HG03378 (cell line): ENCODE measurements around the gene BUD23.
A peak's percentile ranks its signal among the peaks of the same experiment; 100 is the strongest.
"Not testable (repeated sequence)": the region's sequence is repeated elsewhere in the genome, so short reads cannot be mapped to it uniquely, and the experiment has no call there.

Source experiments
- ATAC-seq: cut with Tn5 transposase; IDR thresholded peaks from one replicate; pipeline ENCODE4 v1.9.1; 2021; ENCODE audit warnings: mild to moderate bottlenecking, moderate library complexity; ENCODE audit not compliant: unreplicated experiment

The BUD23 gene

DNA sequence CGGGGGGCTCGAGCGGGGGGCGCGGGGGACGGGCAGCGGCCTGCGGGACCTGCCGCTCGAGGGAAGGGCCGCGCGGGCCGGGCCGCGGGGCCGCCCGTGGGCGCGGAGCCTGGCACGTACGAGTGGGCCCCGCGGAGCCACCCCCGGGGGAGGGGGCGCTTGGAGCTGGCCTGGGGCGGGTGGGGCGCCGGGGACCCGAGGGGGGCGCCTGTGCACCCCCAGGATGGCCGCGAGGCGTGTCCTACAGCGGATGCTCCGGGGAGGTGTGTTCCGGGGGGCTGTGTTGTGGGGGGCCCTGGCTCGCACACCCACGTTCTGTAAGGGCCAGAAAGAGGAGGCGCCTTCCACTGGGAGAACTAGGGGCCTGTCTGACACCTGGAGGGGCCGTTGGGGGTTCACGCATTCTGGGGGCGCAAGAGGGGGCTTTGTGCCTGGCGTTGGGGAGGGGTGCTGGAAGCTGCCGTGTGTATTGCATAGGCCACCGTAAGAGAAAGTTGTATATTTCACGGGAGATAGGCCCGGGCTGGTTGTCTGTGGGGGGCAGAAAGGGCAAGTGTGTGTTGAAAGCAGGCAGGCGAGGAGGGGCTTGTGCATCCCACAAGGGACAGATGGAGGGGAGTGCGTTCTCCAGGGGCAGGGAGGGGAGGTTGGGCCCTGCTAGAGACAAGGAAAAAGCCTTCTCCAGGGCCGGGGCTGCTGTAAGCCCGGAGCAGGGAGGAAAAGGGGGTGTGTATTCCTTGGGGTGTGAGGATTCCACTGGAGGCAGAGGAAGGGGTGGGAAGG, 15.1 kb upstream of the BUD23 start:
- no peak for ATAC-seq

- ATAC-seq = no peak
These were observed 14.5 kb upstream of the BUD23 start for GRCh38 chr7:73668886-73669230.

GRCh38 chr7:73669288-73669701, 14.1 kb upstream of the BUD23 start:
- ATAC-seq = no peak

- ATAC-seq = no peak
These were observed 13.5 kb upstream of the BUD23 start for GRCh38 chr7:73669858-73670385.

DNA sequence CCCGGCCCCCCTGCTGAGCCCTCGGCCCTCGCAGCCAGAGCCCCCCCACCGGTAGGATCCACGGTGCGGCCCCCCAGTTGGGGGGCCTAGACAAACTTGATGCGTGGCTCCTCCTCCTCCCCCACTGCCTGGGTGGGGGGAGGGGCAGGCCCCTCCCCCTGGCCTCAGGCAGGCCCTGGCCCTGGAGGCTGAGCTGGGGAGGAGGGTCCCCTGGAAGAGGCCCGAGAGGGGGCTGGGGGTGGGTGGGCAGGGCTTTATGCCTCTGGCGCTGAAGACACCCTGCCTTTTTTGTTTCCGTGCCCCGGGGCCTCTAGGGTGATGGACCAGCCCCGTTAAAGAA, 12.1 kb upstream of the BUD23 start:
- no peak for ATAC-seq

GRCh38 chr7:73671857-73672445, 11.4 kb upstream of the BUD23 start:
- ATAC-seq = no peak

GRCh38 chr7:73674468-73675124, 8.8 kb upstream of the BUD23 start:
- no peak for ATAC-seq

GRCh38 chr7:73676062-73676461, 7.3 kb upstream of the BUD23 start:
- ATAC-seq = not testable (repeated sequence)

DNA sequence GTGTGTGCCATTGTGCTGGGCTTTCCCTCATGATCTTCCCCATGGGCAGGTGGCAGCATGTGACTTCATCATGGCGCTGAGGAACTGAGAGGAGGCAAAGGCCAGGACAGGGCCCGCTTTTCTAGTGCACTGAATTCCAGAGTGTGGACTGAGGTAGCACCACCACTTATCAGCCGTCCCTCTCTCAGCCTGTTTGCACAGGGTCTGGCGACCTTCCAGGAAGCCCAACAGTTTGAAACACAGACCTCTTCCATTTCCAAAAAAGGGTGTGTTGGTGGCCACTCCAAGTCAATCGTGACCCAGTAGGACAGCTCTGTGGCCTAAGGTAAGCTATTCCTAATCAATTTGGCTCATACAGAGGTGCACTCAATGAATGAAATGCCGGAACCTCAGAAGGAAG, 4.5 kb upstream of the BUD23 start:
- ATAC-seq = no peak

DNA sequence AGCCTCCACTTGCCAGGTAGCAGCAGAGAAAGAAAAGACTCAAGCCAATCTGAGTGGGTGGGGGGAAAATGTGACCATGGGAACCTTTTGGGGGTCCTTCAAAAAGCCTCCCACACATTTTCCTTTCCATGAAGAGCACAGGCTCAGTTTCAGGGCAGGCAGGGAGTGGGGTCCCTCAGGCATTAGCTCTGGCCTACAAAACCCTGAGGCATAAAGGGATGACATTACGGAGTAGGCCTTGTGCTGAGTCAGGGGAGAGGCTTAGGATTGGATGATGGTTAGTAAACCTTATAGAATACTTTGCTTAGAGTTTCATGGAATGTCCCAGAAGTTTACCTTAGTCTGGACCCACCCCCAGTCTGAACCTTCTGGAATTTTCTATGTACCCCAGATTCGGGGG, 3.7 kb upstream of the BUD23 start:
- no peak for ATAC-seq

GRCh38 chr7:73680501-73680900, 2.9 kb upstream of the BUD23 start:
- ATAC-seq = no peak

DNA sequence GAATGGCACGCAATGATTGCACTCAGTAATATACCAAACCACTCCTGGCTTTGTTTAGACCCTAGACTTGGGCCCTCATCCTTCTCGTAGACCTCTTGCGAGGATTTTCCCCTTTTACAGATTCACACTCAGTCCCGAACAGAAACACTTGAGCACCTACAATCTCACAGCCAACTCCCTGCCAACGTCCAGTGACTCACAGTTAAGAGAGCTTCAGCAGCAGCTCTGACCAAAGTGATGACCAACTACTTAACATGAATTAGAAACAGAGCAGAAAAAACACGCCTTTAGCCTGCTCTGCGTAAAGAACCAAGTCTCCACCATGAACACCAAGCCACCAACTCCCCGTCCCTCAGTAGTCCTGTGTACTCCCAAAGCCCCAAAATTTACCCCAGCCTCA, 2.4 kb upstream of the BUD23 start:
- no peak for ATAC-seq

GRCh38 chr7:73682745-73683055, 697 bp upstream of the BUD23 start:
- no peak for ATAC-seq

DNA sequence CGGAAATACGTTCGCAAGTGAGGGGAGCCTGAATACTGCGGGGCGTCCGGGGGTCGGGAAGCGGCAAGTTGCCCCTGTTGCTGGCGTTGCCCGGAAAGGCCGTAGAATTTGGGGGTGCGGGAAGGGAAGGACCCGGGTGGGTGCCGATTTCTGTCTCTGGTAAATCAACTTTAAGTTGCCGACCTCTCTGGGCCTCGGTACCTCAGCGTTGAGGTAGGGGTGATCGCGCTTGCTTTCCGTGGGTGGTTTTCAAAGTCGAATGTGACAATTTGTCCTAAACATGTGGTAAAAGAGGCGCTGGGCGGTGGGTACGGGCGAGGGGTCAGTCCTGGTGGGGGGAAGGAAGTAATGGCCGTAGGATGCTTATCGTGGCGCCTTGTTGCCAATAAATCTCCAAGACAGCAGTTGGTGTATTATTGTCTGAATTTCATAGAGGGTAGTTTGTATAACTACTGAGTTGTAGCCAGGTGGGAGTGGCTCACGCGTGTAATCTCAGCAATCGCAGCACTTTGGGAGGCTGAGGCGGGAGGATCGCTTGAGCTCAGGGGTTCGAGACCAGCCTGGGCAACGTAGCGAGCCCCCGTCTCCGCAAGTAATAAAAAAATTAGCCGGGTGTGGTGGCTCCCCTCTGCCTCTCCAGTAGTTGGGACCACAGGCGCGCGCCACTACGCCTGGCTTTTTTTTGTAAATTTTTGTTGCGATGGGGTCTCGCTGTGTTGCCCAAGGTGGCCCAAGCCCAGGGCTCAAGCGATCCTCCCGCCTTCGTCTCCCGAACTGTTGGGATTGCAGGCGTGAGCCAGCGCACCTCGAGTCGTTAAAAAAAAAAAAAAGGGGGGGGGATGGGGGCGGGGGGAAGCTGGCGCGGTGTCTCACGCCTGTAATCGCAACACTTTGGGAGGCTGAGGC, 644 bp downstream of the BUD23 start:
- peak; percentile 5 for ATAC-seq

GRCh38 chr7:73685311-73685710, 1.9 kb downstream of the BUD23 start:
- ATAC-seq = no peak

GRCh38 chr7:73688288-73688687, 4.9 kb downstream of the BUD23 start:
- no peak for ATAC-seq

DNA sequence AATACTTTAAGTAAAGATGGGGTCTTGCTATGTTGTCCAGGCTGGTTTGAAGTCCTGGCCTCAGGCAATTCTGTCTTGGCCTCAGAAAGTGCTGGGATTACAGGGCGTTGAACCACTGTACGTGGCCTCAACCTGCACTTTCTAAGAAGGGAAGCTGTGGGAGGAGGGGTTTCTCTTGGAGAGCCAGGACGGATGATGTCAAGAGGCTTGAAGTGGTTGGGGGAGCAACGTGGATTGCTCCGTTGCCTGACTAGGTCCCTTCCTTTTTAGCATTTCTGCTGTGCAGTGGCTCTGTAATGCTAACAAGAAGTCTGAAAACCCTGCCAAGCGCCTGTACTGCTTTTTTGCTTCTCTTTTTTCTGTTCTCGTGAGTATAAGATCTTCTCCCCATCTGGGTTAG, 7.2 kb downstream of the BUD23 start:
- ATAC-seq = no peak

- ATAC-seq = no peak
These were observed 13.0 kb downstream of the BUD23 start for GRCh38 chr7:73696372-73696771.

GRCh38 chr7:73698410-73698809, 15.0 kb downstream of the BUD23 start:
- no peak for ATAC-seq

DNA sequence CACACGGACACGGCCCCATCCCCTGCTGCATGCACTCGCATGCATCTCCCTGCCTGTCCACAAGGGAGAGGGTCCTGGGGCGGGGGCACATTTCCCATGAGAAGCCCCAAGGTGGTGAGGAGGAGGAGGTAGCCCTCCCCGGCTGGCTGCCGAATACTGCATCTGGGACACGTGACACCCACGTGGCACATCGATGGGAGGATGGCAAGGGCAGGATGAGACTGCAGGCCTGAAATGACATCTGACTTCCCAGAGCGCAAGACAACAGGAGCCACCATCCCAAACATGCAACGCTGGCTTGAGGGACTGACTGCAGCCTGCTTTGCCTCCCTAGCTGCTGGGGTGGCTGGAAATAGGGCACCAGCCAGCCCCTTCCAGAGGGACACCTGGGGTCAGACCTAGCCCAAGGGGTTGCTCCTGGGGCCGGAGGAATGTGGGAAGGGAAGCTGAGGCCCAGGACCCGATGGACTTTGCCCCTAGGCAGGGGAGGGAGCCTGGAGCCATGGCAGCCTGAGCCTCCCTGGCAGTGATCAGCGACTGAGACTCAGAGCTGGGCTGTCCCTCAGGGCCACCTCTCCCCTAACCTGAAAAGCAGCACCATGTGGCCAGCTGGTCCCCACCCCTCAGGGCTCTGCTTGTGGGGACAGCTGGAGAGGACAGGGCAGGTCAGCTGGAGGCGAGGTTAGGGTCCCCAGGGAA, 16.1 kb downstream of the BUD23 start:
- ATAC-seq = no peak

DNA sequence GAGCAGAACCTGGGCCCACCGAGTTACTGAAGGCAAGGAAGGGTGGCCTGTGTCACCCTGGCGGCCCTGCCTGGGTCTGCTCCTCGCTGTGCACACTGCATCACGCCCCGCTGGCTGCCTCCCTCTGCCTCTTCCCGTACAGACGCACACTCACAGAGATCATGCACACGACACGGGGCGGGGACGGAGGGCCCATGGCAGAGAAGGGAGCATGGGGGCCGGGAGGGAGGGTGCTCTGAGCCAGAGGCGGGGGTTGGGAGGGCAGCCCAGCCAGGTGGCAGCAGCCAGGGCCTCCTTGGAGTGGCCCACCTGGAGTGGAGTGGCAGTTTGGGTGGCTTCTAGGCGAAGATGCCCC, 16.6 kb downstream of the BUD23 start:
- no peak for ATAC-seq
